HG02642 (cell line): ENCODE measurements around the gene FUT8.
"Not testable (repeated sequence)": the region's sequence is repeated elsewhere in the genome, so short reads cannot be mapped to it uniquely, and the experiment has no call there.

Source experiments
- ATAC-seq: cut with Tn5 transposase; IDR thresholded peaks from one replicate; pipeline ENCODE4 v1.9.1; 2021; ENCODE audit warnings: mild to moderate bottlenecking; ENCODE audit not compliant: unreplicated experiment, poor library complexity

Gene FUT8

DNA sequence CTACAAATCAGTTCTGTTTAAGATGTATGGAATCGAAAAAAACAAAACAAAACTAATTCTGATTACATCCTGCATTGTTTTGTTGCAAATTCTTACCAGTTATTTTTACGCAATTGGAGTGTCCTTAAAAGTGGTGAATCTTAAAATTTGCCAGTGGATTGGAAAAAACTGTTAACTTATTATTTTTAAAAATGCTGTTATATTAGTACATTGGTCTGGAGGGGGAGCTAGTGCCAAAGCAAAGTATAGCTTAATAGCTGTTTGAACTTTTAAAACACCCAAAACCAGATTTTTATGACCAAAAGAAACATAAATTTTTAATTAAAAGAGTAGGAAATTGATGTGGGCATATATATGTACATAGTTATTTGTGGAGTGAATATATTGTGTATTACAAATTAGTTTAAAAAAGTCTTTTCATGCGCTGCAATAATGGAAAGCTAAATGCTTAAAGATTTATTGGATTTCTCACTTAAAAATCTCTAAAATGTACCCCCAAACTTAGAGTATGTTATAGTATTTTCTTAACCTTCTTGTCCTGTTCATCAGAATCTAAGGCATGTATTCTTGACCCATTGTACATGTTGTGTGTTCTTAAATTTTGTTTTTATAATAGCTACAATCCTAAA lies 2.5 kb downstream of the FUT8 start:
- ATAC-seq, result no peak

DNA sequence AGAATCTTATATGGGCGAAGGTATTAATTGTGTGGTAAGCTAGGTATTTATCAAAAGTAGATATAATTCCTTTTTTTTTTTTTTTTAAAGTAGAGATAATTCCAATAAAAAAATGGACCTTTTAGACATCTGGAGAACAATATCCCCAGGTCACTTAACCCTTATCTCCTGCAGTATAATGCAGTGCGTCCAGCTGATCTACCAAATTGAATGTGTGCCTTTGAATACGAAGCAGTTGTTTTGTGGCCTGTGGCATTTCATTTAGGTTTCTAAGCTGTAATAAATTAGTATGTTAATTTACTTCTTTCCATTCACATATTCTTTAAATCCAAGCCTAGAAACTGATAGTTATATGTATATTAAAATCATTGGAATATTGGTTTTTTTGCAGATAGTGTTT lies 3.1 kb downstream of the FUT8 start:
- no peak for ATAC-seq

GRCh38 chr14:65419593-65420252 lies 7.2 kb downstream of the FUT8 start:
- ATAC-seq, result no peak

- ATAC-seq, result no peak
These were observed 8.9 kb downstream of the FUT8 start for GRCh38 chr14:65421201-65421981.

- ATAC-seq, result no peak
These were observed 9.7 kb downstream of the FUT8 start for GRCh38 chr14:65422088-65422834.

- ATAC-seq, result no peak
These were observed 11.5 kb downstream of the FUT8 start for GRCh38 chr14:65423982-65424381.

DNA sequence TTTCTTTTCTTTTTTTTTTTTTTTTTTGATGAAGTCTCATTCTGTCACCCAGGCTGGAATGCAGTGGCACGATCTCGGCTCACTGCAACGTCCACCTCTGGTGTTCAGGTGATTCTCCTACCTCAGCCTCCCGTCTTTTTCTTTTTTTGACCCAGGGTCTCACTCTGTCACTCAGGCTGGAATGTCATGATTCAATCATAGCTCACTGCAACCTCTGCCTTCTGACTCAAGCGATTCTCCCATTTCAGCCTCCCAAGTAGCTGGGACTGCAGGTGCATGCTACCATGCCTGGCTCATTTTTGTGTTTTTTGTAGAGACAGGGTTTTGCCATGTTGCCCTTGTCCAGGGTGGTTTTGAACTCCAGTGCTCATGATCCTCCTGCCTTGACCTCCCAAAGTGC lies 12.0 kb downstream of the FUT8 start:
- ATAC-seq, result no peak

GRCh38 chr14:65425885-65426284 lies 13.4 kb downstream of the FUT8 start:
- no peak for ATAC-seq

GRCh38 chr14:65426902-65427301 lies 14.4 kb downstream of the FUT8 start:
- not testable (repeated sequence) for ATAC-seq

DNA sequence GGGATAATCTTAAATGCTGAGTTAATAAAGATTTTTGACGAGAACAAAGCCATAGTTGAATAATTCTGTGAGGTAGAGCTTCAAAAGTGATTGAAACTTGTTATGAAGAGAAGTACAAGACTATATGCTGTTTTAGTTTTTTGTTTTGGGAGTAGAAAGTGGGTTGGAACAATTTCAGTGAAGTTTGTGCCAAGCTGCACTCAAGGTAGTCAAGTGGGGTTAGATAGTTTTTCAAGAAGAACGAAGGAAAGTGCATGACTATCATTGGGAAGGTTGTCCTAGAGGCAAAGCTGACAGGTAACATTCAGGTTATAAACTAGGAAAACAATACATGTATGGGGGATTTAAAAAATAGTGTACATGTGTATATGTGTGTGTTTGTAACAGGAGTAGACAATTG lies 16.2 kb downstream of the FUT8 start:
- ATAC-seq, result no peak

DNA sequence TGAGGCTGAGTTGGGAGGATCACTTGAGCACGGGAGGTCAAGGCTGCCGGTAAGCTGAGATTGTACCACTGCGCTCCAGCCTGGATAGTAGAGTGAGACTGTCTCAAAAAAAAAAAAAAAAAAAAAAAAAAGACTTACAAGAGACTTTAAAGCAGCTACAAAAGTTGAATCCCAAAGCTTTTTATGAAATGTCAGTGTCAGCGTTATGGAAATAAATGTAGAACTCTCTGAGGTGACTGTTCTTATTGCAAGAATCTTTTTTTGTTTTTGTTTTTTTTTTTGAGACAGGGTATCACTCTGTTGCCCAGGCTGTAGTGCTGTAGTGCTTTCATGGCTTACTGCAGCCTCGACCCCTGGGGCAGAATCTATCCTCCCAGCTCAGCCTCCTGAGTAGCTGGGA lies 17.2 kb downstream of the FUT8 start:
- no peak for ATAC-seq

DNA sequence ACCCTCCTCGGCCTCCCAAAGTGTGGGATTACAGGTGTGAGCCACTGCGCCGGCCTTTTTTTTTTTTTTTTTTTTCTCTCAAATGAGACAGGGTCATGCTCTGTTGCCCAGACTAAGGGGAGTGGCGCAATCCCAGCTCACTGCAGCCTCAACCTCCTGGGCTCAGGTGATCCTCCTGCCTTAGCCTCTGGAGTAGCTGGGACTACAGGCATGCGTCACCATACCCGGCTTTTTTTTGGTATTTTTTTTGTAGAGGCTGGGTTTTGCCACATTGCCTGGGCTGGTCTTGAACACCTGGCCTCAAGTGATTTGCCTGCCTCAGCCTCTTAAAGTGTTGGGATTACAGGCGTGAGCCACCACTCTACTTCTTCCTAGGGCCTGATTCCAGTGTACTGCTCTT lies 18.7 kb downstream of the FUT8 start:
- no peak for ATAC-seq

- no peak for ATAC-seq
These were observed 19.4 kb downstream of the FUT8 start for GRCh38 chr14:65431951-65432350.

GRCh38 chr14:65432361-65432948 lies 19.9 kb downstream of the FUT8 start:
- no peak for ATAC-seq

- ATAC-seq, result peak; percentile 47
These were observed 20.6 kb downstream of the FUT8 start for GRCh38 chr14:65433157-65433556.

GRCh38 chr14:65433646-65434045 lies 21.1 kb downstream of the FUT8 start:
- peak; percentile 25 for ATAC-seq

DNA sequence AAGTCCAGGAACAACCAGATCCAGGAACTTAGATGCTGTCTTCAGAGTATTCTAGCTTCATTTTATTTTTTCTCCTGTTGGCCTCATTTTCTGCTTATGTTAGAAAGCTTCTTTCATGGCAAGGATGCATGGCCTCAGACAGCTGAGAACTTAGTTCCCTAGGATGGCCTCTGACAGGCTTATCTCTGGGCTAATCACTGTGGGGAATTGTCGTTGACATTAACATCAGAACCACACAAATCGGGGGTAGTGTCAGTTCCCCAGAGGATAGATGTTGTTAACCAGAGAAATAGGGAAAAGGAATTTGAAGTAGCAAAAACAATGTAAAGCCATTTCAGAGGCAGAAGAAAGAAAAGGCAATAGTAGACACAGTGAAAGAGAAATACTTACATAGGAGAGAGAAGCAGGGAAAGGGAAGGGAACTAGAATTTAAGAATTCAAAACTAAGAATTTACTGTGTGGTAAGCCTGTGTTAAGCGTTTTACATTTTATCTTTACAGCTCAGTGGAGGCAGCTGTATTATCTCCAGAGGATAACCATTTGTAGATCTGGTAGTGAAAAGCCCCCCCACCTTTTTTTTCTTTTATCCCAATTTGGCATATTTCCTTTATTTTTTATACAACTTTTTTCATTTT lies 21.8 kb downstream of the FUT8 start:
- ATAC-seq, result no peak

DNA sequence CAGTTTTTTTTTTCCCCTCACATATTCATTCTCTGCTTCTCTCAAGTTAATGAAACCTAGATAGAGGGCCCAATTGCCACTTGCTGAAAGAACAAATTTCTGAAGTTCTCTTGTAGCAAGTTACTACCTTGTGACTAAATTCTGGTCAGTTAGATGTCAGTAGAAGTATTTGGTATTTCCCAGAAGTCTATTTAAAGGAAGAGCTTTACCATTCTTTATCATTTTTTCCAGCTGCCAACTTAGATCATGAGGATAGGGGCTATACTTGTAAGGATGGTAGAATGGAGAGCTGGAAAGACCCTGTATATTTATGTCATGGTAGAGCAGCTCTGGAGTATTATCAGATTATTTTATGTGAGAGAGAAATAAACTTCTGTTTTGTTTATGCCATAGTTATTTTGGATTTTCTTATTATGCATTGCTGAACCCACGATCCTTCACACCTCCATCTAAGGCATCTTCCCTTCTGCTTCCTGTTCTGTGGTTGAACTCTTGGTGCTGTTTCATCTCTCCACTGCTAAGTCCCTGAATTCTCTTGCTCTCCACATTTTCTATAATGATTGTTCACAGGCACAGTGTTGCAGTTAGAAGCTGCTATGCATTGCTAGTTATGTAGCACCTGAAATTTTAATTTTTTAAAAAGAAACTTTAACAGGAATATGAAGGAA lies 25.9 kb downstream of the FUT8 start:
- no peak for ATAC-seq

- ATAC-seq, result no peak
These were observed 26.6 kb downstream of the FUT8 start for GRCh38 chr14:65439117-65439516.
